Thymus (tissue), 11 donors: ENCODE measurements around the gene GPC3. TPM values are rescaled to one million over a fixed set of nuclear protein-coding genes. Genes with fewer than 3 reads are reported as not detected.

Experiments
- DNase-seq, 9 donors: peaks; one replicate each; pipeline ENCODE4 v3.0.0-alpha.2; 2013; ENCODE audit warnings: low spot score in 9 of 9, low read depth in 6 of 9, missing footprints in 1 of 9
- H3K27ac ChIP-seq, 2 donors: one replicate each; pipeline ENCODE4 v1.5.1; 2013; ENCODE audit warnings: control low read depth in 1 of 2, low read depth in 1 of 2, low read length in 1 of 2, mild to moderate bottlenecking in 1 of 2, moderate library complexity in 1 of 2
- H3K27me3 ChIP-seq, 2 donors: one replicate each; pipeline ENCODE4 v1.5.1; 2013; ENCODE audit warnings: low read length in 1 of 2; ENCODE audit not compliant: control insufficient read depth in 2 of 2, insufficient read depth in 1 of 2
- H3K36me3 ChIP-seq, 2 donors: one replicate each; pipeline ENCODE4 v1.5.1; 2013; ENCODE audit warnings: low read length in 1 of 2, mild to moderate bottlenecking in 1 of 2, moderate library complexity in 1 of 2; ENCODE audit not compliant: control insufficient read depth in 2 of 2, insufficient read depth in 2 of 2
- H3K4me1 ChIP-seq, 2 donors: one replicate each; pipeline ENCODE4 v1.5.1; 2013; ENCODE audit warnings: low read length in 2 of 2; ENCODE audit not compliant: control insufficient read depth in 2 of 2, insufficient read depth in 2 of 2
- H3K4me3 ChIP-seq, 2 donors: one replicate each; pipeline ENCODE4 v1.5.1; 2013; ENCODE audit warnings: low read length in 2 of 2, control low read depth in 1 of 2, mild to moderate bottlenecking in 1 of 2
- H3K9me3 ChIP-seq, 2 donors: one replicate each; pipeline ENCODE4 v1.5.1; 2013; ENCODE audit warnings: low read length in 1 of 2, mild to moderate bottlenecking in 1 of 2; ENCODE audit not compliant: control insufficient read depth in 2 of 2, insufficient read depth in 1 of 2
- WGBS: extraction: QIAGEN DNeasy Blood & Tissue Kit; methylation state at CpG from one replicate; pipeline ENCODE4 v1.1.7; 2013; 5-methylcytosine and 5-hydroxymethylcytosine counted together
- polyA plus RNA-seq: library from polyadenylated mRNA; stranded (reverse); fragments of 200-250 nt; gene quantifications from one replicate; pipeline ENCODE4 v1.2.3, GENCODE V29; 2013
- total RNA-seq: library from RNA; stranded (reverse); fragments of 120-200 nt; gene quantifications from one replicate; pipeline ENCODE4 v1.2.4, GENCODE V29; 2013
- donor health status: healthy.

Gene GPC3
- total and polyA plus RNA-seq, 2 donors, result 3.1 to 26.2 TPM

DNA sequence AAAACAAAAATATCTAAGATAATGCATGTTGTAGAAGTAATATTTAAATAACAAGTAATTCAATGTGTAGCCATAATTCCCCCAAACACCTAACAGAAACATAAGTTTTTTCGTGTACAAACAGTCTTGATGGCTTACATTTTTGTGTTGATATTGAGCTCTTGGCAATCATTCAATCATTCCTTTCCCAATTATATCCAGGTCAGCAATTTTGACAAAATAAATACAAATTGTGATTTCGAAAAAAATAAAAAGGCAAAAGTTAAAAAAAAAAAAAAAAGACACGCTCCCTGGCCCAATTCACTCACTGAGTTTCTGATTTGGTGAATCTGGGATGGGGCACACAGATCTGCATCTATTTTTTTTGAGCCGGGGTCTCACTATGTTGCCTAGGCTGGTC lies 382.5 kb downstream of the GPC3 start:
- Histone ChIP-seq H3K4me1 (no peaks in the 10 kb centered on the region), H3K27me3 (no peaks in the 10 kb centered on the region)
- WGBS, result 98% methylated on average over 4 of the region's 4 CpGs

GRCh38 chrX:133601116-133601515 lies 384.3 kb downstream of the GPC3 start:
- H3K9me3 ChIP-seq, result no peaks in the 10 kb centered on the region
- no peak overlapping the region for H3K27ac ChIP-seq
- H3K4me3 ChIP-seq, result no peak overlapping the region
- 95% methylated on average over 4 of the region's 4 CpGs for WGBS
- H3K4me1 ChIP-seq, result no peaks in the 10 kb centered on the region
- no peaks in the 10 kb centered on the region for H3K27me3 ChIP-seq
- DNase-seq, result no peak
- no peaks in the 10 kb centered on the region for H3K36me3 ChIP-seq

More for the DNA sequence above, 382.5 kb downstream of the GPC3 start:
- Histone ChIP-seq H3K9me3 (no peaks in the 10 kb centered on the region), H3K36me3 (no peaks in the 10 kb centered on the region), H3K4me3 (no peak overlapping the region), H3K27ac (no peak overlapping the region)
- no peak for DNase-seq

- Histone ChIP-seq H3K27me3 (no peaks in the 10 kb centered on the region), H3K4me1 (no peaks in the 10 kb centered on the region), H3K36me3 (no peaks in the 10 kb centered on the region), H3K9me3 (no peaks in the 10 kb centered on the region), H3K27ac (no peak overlapping the region), H3K4me3 (no peak overlapping the region)
- DNase-seq, result no peak
- WGBS, result 100% methylated on average over 1 of the region's 1 CpG
These were observed 384.9 kb downstream of the GPC3 start for GRCh38 chrX:133600536-133600935.

GRCh38 chrX:133598601-133599335 lies 386.6 kb downstream of the GPC3 start:
- Histone ChIP-seq H3K36me3 (no peaks in the 10 kb centered on the region), H3K27ac (no peak overlapping the region), H3K9me3 (no peaks in the 10 kb centered on the region), H3K27me3 (no peaks in the 10 kb centered on the region), H3K4me3 (no peak overlapping the region), H3K4me1 (no peaks in the 10 kb centered on the region)
- WGBS, result 53% methylated on average over 2 of the region's 2 CpGs
- peak in 1 of 9 donors; percentile 12 for DNase-seq

GRCh38 chrX:133594156-133594555 lies 391.2 kb downstream of the GPC3 start:
- Histone ChIP-seq H3K4me1 (no peaks in the 10 kb centered on the region), H3K27ac (no peak overlapping the region), H3K27me3 (no peaks in the 10 kb centered on the region), H3K4me3 (no peak overlapping the region), H3K9me3 (no peaks in the 10 kb centered on the region), H3K36me3 (no peaks in the 10 kb centered on the region)
- no peak for DNase-seq
- WGBS, result 94% methylated on average over 3 of the region's 3 CpGs

DNA sequence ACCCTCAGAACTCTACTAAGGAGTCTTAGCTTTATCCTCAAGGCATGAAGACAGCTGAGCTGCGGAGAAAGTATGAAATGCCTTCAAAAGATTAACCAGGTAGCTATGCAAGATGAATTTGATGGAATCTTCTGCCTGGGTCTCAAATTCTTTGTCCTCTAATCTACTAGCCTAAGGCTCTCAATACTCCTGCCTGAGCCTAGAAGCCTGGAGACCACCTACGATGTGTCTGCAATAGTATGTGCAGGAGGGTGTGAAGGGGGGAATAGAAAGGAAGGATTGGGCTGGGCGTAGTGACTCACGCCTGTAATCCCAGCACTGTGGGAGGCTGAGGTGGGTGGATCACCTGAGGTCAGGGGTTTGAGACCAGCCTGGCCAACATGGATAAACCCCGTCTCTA lies 391.9 kb downstream of the GPC3 start:
- no peak overlapping the region for H3K4me3 ChIP-seq

GRCh38 chrX:133590703-133591505 lies 394.5 kb downstream of the GPC3 start:
- no peak overlapping the region for H3K27ac ChIP-seq
- no peaks in the 10 kb centered on the region for H3K9me3 ChIP-seq
- H3K4me3 ChIP-seq, result no peak overlapping the region
- H3K27me3 ChIP-seq, result no peaks in the 10 kb centered on the region
- no peaks in the 10 kb centered on the region for H3K4me1 ChIP-seq
- no peak for DNase-seq
- 97% methylated on average over 7 of the region's 7 CpGs for WGBS
- H3K36me3 ChIP-seq, result no peaks in the 10 kb centered on the region

More for the DNA sequence above, 391.9 kb downstream of the GPC3 start:
- Histone ChIP-seq H3K9me3 (no peaks in the 10 kb centered on the region), H3K27ac (no peak overlapping the region), H3K27me3 (no peaks in the 10 kb centered on the region), H3K4me1 (no peaks in the 10 kb centered on the region), H3K36me3 (no peaks in the 10 kb centered on the region)
- no peak for DNase-seq
- WGBS, result 99% methylated on average over 5 of the region's 5 CpGs

DNA sequence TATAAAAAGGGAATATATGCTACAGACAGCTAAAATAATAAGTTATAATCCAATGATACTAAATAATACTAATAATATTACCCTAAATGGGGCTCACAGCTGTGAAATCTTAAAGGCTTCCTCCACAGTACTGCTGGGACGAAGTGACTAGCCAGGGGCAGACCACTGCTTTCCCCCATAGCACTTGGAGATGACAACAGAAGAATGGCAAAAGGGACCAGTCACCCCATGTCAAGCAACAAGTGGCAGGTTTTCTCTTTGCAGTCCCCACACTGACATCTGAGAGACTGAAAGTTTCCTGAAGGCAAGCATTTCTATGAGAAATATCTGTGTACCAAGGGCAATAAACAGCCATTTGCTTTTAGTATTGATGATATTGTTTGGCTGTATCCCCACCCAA lies 396.6 kb downstream of the GPC3 start:
- no peak for DNase-seq
- H3K9me3 ChIP-seq, result no peaks in the 10 kb centered on the region
- H3K4me3 ChIP-seq, result no peak overlapping the region
- no peaks in the 10 kb centered on the region for H3K4me1 ChIP-seq
- no peaks in the 10 kb centered on the region for H3K27me3 ChIP-seq
- no peaks in the 10 kb centered on the region for H3K36me3 ChIP-seq
- 96% methylated on average over 1 of the region's 1 CpG for WGBS
- no peak overlapping the region for H3K27ac ChIP-seq

GRCh38 chrX:133587818-133588217 lies 397.6 kb downstream of the GPC3 start:
- Histone ChIP-seq H3K27me3 (no peaks in the 10 kb centered on the region), H3K4me3 (no peak overlapping the region), H3K9me3 (no peaks in the 10 kb centered on the region), H3K27ac (no peak overlapping the region), H3K4me1 (no peaks in the 10 kb centered on the region), H3K36me3 (no peaks in the 10 kb centered on the region)
- 98% methylated on average over 4 of the region's 4 CpGs for WGBS
- DNase-seq, result no peak
